HFFc6 (cell line): ENCODE measurements around the gene ZNRF1. TPM values are rescaled to one million over a fixed set of nuclear protein-coding genes. Genes with fewer than 3 reads are reported as not detected.

ENCODE experiments used
- DNase-seq: peaks from one replicate; pipeline ENCODE4 v3.0.0-alpha.2; 2018
- H3K27ac Mint-ChIP-seq: 2 replicates; pipeline ENCODE4 v1.8.0; 2020; ENCODE audit warnings: mild to moderate bottlenecking, mixed read lengths
- H3K27me3 Mint-ChIP-seq: 2 replicates; pipeline ENCODE4 v1.8.0; 2021; ENCODE audit warnings: mild to moderate bottlenecking, moderate library complexity, mixed read lengths; ENCODE audit not compliant: insufficient read depth
- H3K36me3 Mint-ChIP-seq: 2 replicates; pipeline ENCODE4 v1.8.0; 2021; ENCODE audit warnings: low read depth, mixed read lengths
- H3K4me1 Mint-ChIP-seq: 2 replicates; pipeline ENCODE4 v1.8.0; 2020; ENCODE audit warnings: low read depth, mixed read lengths
- H3K4me3 Mint-ChIP-seq: 2 replicates; pipeline ENCODE4 v1.8.0; 2020; ENCODE audit warnings: mild to moderate bottlenecking, moderate library complexity, mixed read lengths
- H3K9me3 Mint-ChIP-seq: 2 replicates; pipeline ENCODE4 v1.8.0; 2020; ENCODE audit warnings: mild to moderate bottlenecking, mixed read lengths
- CTCF ChIP-seq: fragments of 200-600 bp; sonication (generic); IDR thresholded peaks from 2 replicates; pipeline ENCODE4 v1.5.0; 2021; ENCODE audit warnings: antibody characterized with exemption, mild to moderate bottlenecking
- total RNA-seq, 6 experiments: library from RNA; stranded (reverse); fragmentation: NEBNext Ultra II Directional; extraction: Animal tissue kit (Norgen Biotek cat#: 25700); gene quantifications; 2 replicates in 1 of 6; 3 replicates in 5 of 6; pipeline ENCODE4 v1.2.3, GENCODE V29; 2021

ZNRF1 gene
- total RNA-seq, 6 experiments from 2014 or later = 21.7 to 31.3 (median 28.0) TPM

DNA sequence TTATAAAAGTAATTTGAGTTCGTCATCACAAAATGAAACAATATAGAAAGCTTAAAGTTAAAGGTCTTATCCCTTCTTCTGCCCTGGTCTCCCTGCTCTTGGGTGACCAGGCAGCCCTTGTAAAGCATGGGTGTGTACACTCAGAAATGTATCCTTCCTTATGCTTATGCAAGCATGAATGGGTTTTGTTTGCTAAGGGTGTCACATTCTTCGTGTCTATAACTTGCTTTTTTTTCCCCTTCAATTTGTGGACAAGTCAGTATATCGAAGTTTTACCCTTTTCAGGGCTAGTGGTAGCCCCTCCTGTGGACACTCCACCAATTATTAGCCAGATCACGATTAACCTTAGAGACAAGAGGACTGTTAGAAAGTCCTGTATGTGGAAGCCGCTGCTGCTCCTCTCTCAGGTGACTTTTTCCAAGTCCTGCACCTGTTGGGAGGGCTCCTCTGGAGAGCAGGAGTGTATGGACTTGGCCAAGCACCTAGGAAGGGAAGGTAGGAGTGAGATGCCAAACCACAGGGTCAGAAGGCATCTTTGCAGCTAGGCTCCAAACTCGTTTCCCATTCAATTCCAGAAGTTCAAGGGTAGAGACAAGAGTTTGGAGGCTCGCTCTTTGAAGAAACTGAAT is 66.8 kb downstream of the ZNRF1 start:
- peaks cover 17% of the 10 kb centered on the region for H3K4me1 Mint-ChIP-seq

GRCh38 chr16:75066861-75067447 is 68.1 kb downstream of the ZNRF1 start:
- peaks cover 11% of the 10 kb centered on the region for H3K4me1 Mint-ChIP-seq
- no peak for DNase-seq
- no peak overlapping the region for H3K4me3 Mint-ChIP-seq
- no peaks in the 10 kb centered on the region for H3K36me3 Mint-ChIP-seq
- H3K9me3 Mint-ChIP-seq = no peaks in the 10 kb centered on the region
- no peak for TF ChIP-seq CTCF
- H3K27me3 Mint-ChIP-seq = no peaks in the 10 kb centered on the region; the same call in 1 of the 2 replicates
- H3K27ac Mint-ChIP-seq = no peak overlapping the region

More for the DNA sequence above, 66.8 kb downstream of the ZNRF1 start:
- no peak for TF ChIP-seq CTCF
- Mint-ChIP-seq H3K4me3 (no peak overlapping the region), H3K27me3 (no peaks in the 10 kb centered on the region; the same call in 1 of the 2 replicates), H3K27ac (no peak overlapping the region), H3K36me3 (no peaks in the 10 kb centered on the region), H3K9me3 (no peaks in the 10 kb centered on the region)
- DNase-seq = no peak

DNA sequence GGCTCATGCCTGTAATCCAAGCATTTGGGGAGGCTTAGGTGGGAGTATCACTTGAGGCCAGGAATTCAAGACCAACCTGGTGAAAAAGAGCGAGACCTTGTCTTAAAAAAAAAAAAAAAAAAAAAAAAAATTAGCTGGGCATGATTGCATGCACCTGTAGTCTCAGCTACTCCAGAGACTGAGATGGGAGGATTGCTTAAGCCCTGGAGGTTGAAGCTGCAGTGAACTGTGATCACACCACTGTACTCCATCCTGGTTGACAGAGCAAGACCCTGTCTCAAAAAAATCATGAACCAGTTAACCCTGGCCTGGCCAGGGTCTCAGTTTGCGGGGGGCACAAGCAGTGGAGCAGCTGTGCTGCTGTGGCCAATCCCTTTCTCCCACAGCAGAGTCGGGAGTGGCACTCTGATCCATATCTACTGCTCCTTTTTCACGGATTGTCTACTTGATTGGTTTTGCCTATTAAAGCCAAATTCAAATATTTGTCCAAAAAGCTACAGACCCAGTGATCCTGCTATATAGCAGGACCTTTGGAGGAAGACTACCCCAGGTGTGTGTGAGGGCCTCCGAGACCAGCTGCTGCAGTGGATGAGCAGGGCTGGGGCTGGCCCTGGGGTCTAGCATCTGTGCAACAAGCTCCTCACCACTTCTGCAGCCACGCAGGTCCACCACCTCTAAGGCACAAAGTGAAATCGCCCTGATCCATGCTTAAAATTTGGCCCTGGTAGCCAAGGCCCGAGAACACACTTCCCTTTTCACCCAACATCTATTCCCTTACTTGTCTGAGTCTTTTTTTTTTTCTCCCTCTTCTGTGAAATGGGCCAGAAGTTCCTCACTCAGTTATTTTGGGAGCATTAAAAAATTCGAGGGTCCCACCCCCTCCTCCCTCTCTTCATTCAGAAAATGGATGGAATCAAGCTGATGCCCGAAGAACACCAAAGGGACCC is 69.5 kb downstream of the ZNRF1 start:
- DNase-seq = no peak
- Mint-ChIP-seq H3K4me1 (peaks cover 11% of the 10 kb centered on the region), H3K9me3 (no peaks in the 10 kb centered on the region), H3K36me3 (no peaks in the 10 kb centered on the region), H3K27me3 (no peaks in the 10 kb centered on the region; the same call in 1 of the 2 replicates), H3K4me3 (no peak overlapping the region), H3K27ac (no peak overlapping the region)
- TF ChIP-seq CTCF = no peak

- no peaks in the 10 kb centered on the region for H3K36me3 Mint-ChIP-seq
- no peak overlapping the region for H3K27ac Mint-ChIP-seq
- H3K9me3 Mint-ChIP-seq = no peaks in the 10 kb centered on the region
- H3K4me3 Mint-ChIP-seq = no peak overlapping the region
- no peak for DNase-seq
- no peaks in the 10 kb centered on the region; the same call in 1 of the 2 replicates for H3K27me3 Mint-ChIP-seq
- H3K4me1 Mint-ChIP-seq = peaks cover 11% of the 10 kb centered on the region
- TF ChIP-seq CTCF = no peak
Measured at GRCh38 chr16:75070012-75070841, 71.4 kb downstream of the ZNRF1 start.

- peaks cover 11% of the 10 kb centered on the region for H3K4me1 Mint-ChIP-seq
Measured at GRCh38 chr16:75071621-75072020, 72.8 kb downstream of the ZNRF1 start.

More at GRCh38 chr16:75071621-75072020, 72.8 kb downstream of the ZNRF1 start:
- H3K36me3 Mint-ChIP-seq = no peaks in the 10 kb centered on the region
- TF ChIP-seq CTCF = no peak
- H3K27me3 Mint-ChIP-seq = no peaks in the 10 kb centered on the region; the same call in 1 of the 2 replicates
- no peak overlapping the region for H3K4me3 Mint-ChIP-seq
- DNase-seq = no peak
- no peaks in the 10 kb centered on the region for H3K9me3 Mint-ChIP-seq
- H3K27ac Mint-ChIP-seq = no peak overlapping the region
